ENCODE results near the gene FGD6.

FGD6 gene

DNA sequence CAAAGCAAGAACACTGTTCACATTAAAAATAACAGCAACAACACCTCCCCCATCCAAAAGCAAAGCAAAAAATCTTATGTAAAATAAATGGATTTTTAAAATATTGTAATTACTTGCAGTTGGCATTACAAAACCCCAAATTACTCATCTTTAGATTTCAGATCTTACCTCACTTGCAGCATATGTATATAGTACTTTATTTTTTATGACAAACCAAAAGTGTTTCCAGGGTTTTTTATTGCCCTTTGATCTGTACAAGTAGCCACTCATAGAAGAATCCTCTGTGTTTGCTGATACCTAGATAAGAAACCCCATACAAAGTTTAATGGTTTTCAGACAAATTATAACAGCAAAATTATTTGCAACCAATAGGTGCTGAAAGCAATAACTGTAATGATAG, 131.7 kb downstream of the FGD6 start:
- Histone ChIP-seq H3K4me2 (ENCODE audit: low read depth, low read length, poor library complexity, severe bottlenecking) (no peak overlapping the region), H3K79me2 (ENCODE audit: insufficient read depth, low read length) (no peaks in the 10 kb centered on the region), H3K9me2 (replicated peaks; ENCODE audit: insufficient read depth, low read length) (no peaks in the 10 kb centered on the region), H3K27me3 (ENCODE audit: low read length) (no peaks in the 10 kb centered on the region), H3K27ac (ENCODE audit: low read depth, low read length) (no peak overlapping the region), H3F3A (ENCODE audit: insufficient read depth) (no peaks in the 10 kb centered on the region), H3K9me3 (ENCODE audit: insufficient read depth, low read length) (no peaks in the 10 kb centered on the region), H4K20me1 (ENCODE audit: low read depth, low read length) (no peaks in the 10 kb centered on the region), H3K36me3 (ENCODE audit: low read length) (no peaks in the 10 kb centered on the region), H3K4me3 (ENCODE audit: insufficient read depth, low read length, poor library complexity, severe bottlenecking) (no peak overlapping the region), H3K9ac (ENCODE audit: low read length) (no peak overlapping the region), H2AFZ (ENCODE audit: low read depth, low read length, severe bottlenecking) (no peak overlapping the region)
- TF ChIP-seq EZH2phosphoT487 (conservative IDR thresholded peaks at IDR 0.05; ENCODE audit: low read length): no peak
- TF ChIP-seq, protein P1, sequence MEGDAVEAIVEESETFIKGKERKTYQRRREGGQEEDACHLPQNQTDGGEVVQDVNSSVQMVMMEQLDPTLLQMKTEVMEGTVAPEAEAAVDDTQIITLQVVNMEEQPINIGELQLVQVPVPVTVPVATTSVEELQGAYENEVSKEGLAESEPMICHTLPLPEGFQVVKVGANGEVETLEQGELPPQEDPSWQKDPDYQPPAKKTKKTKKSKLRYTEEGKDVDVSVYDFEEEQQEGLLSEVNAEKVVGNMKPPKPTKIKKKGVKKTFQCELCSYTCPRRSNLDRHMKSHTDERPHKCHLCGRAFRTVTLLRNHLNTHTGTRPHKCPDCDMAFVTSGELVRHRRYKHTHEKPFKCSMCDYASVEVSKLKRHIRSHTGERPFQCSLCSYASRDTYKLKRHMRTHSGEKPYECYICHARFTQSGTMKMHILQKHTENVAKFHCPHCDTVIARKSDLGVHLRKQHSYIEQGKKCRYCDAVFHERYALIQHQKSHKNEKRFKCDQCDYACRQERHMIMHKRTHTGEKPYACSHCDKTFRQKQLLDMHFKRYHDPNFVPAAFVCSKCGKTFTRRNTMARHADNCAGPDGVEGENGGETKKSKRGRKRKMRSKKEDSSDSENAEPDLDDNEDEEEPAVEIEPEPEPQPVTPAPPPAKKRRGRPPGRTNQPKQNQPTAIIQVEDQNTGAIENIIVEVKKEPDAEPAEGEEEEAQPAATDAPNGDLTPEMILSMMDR (IDR thresholded peaks at IDR 0.05; ENCODE audit: insufficient read depth, low read length, poor library complexity, severe bottlenecking): no peak

GRCh38 chr12:95083938-95084337, 133.3 kb downstream of the FGD6 start:
- H3K9me3 ChIP-seq (ENCODE audit: insufficient read depth, low read length): no peaks in the 10 kb centered on the region
- no peaks in the 10 kb centered on the region for H3K79me2 ChIP-seq (ENCODE audit: insufficient read depth, low read length)
- no peaks in the 10 kb centered on the region for H3K27me3 ChIP-seq (ENCODE audit: low read length)
- H3K9me2 ChIP-seq (replicated peaks; ENCODE audit: insufficient read depth, low read length): no peaks in the 10 kb centered on the region
- H3F3A ChIP-seq (ENCODE audit: insufficient read depth): no peaks in the 10 kb centered on the region
- no peak overlapping the region for H3K4me3 ChIP-seq (ENCODE audit: insufficient read depth, low read length, poor library complexity, severe bottlenecking)
- H4K20me1 ChIP-seq (ENCODE audit: low read depth, low read length): no peaks in the 10 kb centered on the region
- no peak overlapping the region for H3K4me2 ChIP-seq (ENCODE audit: low read depth, low read length, poor library complexity, severe bottlenecking)
- TF ChIP-seq, protein P1 (IDR thresholded peaks at IDR 0.05; ENCODE audit: insufficient read depth, low read length, poor library complexity, severe bottlenecking): no peak
- TF ChIP-seq EZH2phosphoT487 (conservative IDR thresholded peaks at IDR 0.05; ENCODE audit: low read length): no peak
- H3K36me3 ChIP-seq (ENCODE audit: low read length): no peaks in the 10 kb centered on the region
- H2AFZ ChIP-seq (ENCODE audit: low read depth, low read length, severe bottlenecking): no peak overlapping the region
- H3K9ac ChIP-seq (ENCODE audit: low read length): no peak overlapping the region
- H3K27ac ChIP-seq (ENCODE audit: low read depth, low read length): no peak overlapping the region

- H4K20me1 ChIP-seq (ENCODE audit: low read depth, low read length): no peaks in the 10 kb centered on the region
- no peak overlapping the region for H3K9ac ChIP-seq (ENCODE audit: low read length)
- no peaks in the 10 kb centered on the region for H3F3A ChIP-seq (ENCODE audit: insufficient read depth)
- no peak overlapping the region for H3K4me2 ChIP-seq (ENCODE audit: low read depth, low read length, poor library complexity, severe bottlenecking)
- TF ChIP-seq EZH2phosphoT487 (conservative IDR thresholded peaks at IDR 0.05; ENCODE audit: low read length): no peak
- TF ChIP-seq, protein P1 (IDR thresholded peaks at IDR 0.05; ENCODE audit: insufficient read depth, low read length, poor library complexity, severe bottlenecking): no peak
- H3K4me3 ChIP-seq (ENCODE audit: insufficient read depth, low read length, poor library complexity, severe bottlenecking): no peak overlapping the region
- no peaks in the 10 kb centered on the region for H3K27me3 ChIP-seq (ENCODE audit: low read length)
- H3K27ac ChIP-seq (ENCODE audit: low read depth, low read length): no peak overlapping the region
- no peaks in the 10 kb centered on the region for H3K79me2 ChIP-seq (ENCODE audit: insufficient read depth, low read length)
- H3K9me3 ChIP-seq (ENCODE audit: insufficient read depth, low read length): no peaks in the 10 kb centered on the region
- no peaks in the 10 kb centered on the region for H3K36me3 ChIP-seq (ENCODE audit: low read length)
- H3K9me2 ChIP-seq (replicated peaks; ENCODE audit: insufficient read depth, low read length): no peaks in the 10 kb centered on the region
- no peak overlapping the region for H2AFZ ChIP-seq (ENCODE audit: low read depth, low read length, severe bottlenecking)
Measured at GRCh38 chr12:95083471-95083870, 133.8 kb downstream of the FGD6 start.

Data from SU-DHL-6 (cell line).